Glutamatergic neuron (in vitro differentiated cells): ENCODE results near the gene C11orf21. TPM values are rescaled to one million over a fixed set of nuclear protein-coding genes. Genes with fewer than 3 reads are reported as not detected.

Experiments
- DNase-seq: peaks from one replicate; pipeline ENCODE4 v3.0.0; 2022
- H3K27ac Mint-ChIP-seq: one replicate; pipeline ENCODE4 v1.8.0; 2020; ENCODE audit warnings: mild to moderate bottlenecking, mixed read lengths, inconsistent platforms; ENCODE audit not compliant: unreplicated experiment
- H3K27me3 Mint-ChIP-seq: one replicate; pipeline ENCODE4 v1.8.0; 2020; ENCODE audit warnings: mild to moderate bottlenecking, moderate library complexity, mixed read lengths, inconsistent platforms; ENCODE audit not compliant: unreplicated experiment
- H3K36me3 Mint-ChIP-seq: one replicate; pipeline ENCODE4 v1.8.0; 2020; ENCODE audit warnings: mild to moderate bottlenecking, mixed read lengths, inconsistent platforms; ENCODE audit not compliant: unreplicated experiment
- H3K4me1 Mint-ChIP-seq: one replicate; pipeline ENCODE4 v1.8.0; 2020; ENCODE audit warnings: mild to moderate bottlenecking, low read depth, mixed read lengths, inconsistent platforms; ENCODE audit not compliant: unreplicated experiment
- H3K4me3 Mint-ChIP-seq: one replicate; pipeline ENCODE4 v1.8.0; 2020; ENCODE audit warnings: mild to moderate bottlenecking, mixed read lengths, inconsistent platforms; ENCODE audit not compliant: unreplicated experiment
- H3K9me3 Mint-ChIP-seq: one replicate; pipeline ENCODE4 v1.8.0; 2020; ENCODE audit warnings: mild to moderate bottlenecking, moderate library complexity, mixed read lengths, inconsistent platforms; ENCODE audit not compliant: unreplicated experiment
- total RNA-seq: library from RNA; stranded (reverse); fragmentation: NEBNext Ultra II Directional; extraction: Animal tissue kit (Norgen Biotek cat#: 25700); gene quantifications from one replicate; pipeline ENCODE4 v1.2.1, GENCODE V29; 2021; ENCODE audit not compliant: unreplicated experiment
- TF ChIP-seq, protein P1 (sequence below): fragments of 200-600 bp; sonication (generic); IDR thresholded peaks from one replicate; pipeline ENCODE4 v1.5.0; 2021; ENCODE audit not compliant: partially characterized antibody, unreplicated experiment

Gene C11orf21
- total RNA-seq, 1 donor from 2014 or later, result not detected

DNA sequence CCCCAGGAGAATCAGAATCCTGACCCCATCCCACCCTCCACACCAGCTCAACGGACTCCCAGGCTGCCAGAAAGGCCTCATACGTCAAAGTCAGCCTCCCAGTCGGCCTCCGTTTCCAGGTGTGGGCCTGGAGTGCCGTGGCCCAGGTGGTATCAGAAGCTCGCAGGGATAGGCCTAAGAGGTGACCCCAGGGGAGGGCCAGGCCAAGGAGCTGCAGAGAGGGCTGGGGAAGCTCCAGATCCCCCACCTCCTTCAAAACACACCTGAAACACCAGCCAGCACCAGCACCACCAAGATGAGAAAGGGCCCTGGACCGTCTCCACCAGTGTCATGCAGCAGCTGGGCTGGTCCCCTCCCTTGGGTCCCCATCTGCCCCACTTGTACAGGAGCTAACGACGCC lies 51.7 kb downstream of the C11orf21 start:
- Mint-ChIP-seq H3K36me3 (no peaks in the 10 kb centered on the region), H3K4me3 (no peak overlapping the region), H3K4me1 (peaks cover 9% of the 10 kb centered on the region), H3K27ac (no peak overlapping the region), H3K27me3 (peaks cover 9% of the 10 kb centered on the region), H3K9me3 (peaks cover 6% of the 10 kb centered on the region)
- TF ChIP-seq, protein P1, sequence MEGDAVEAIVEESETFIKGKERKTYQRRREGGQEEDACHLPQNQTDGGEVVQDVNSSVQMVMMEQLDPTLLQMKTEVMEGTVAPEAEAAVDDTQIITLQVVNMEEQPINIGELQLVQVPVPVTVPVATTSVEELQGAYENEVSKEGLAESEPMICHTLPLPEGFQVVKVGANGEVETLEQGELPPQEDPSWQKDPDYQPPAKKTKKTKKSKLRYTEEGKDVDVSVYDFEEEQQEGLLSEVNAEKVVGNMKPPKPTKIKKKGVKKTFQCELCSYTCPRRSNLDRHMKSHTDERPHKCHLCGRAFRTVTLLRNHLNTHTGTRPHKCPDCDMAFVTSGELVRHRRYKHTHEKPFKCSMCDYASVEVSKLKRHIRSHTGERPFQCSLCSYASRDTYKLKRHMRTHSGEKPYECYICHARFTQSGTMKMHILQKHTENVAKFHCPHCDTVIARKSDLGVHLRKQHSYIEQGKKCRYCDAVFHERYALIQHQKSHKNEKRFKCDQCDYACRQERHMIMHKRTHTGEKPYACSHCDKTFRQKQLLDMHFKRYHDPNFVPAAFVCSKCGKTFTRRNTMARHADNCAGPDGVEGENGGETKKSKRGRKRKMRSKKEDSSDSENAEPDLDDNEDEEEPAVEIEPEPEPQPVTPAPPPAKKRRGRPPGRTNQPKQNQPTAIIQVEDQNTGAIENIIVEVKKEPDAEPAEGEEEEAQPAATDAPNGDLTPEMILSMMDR, result no peak
- no peak for DNase-seq

DNA sequence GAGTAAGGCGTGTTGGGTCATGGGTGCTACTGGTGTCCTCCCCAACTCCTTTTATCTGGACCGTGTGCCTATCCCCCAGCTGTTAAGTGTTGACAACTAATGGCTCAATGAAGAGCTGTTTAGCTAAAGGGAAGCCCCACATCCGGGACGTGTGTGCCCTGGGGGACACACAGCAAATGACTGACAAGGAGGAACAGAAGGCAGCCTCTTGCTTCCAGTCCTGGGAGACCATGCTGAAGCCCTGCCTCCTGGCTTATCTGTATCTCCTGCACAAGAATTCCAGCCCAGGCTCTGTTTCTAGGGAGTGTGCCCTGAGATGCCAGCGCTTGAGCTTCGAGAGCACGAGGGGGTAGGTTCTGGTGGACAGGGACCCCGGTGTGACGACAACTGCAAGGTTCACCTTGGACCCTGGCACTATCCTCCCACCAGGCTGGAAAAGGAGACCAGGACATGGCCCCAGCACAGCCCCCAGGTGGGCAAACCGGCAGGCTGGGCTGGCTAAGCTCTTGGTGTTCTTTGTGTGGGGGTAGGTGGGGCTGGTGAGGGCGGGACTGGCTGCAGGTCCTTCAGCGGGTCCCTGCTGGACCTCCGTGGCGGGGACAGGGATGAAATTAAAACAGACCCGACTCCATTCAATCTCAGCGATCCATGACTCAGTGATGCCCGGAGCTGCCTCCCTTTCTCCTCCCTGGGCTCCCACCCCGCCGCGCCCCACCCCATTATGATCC lies 52.4 kb downstream of the C11orf21 start:
- TF ChIP-seq, protein P1, result no peak
- H3K36me3 Mint-ChIP-seq, result no peaks in the 10 kb centered on the region
- peaks cover 9% of the 10 kb centered on the region for H3K4me1 Mint-ChIP-seq
- H3K4me3 Mint-ChIP-seq, result no peak overlapping the region
- H3K27me3 Mint-ChIP-seq, result peaks cover 7% of the 10 kb centered on the region
- H3K9me3 Mint-ChIP-seq, result peaks cover 6% of the 10 kb centered on the region
- no peak for DNase-seq
- no peak overlapping the region for H3K27ac Mint-ChIP-seq

DNA sequence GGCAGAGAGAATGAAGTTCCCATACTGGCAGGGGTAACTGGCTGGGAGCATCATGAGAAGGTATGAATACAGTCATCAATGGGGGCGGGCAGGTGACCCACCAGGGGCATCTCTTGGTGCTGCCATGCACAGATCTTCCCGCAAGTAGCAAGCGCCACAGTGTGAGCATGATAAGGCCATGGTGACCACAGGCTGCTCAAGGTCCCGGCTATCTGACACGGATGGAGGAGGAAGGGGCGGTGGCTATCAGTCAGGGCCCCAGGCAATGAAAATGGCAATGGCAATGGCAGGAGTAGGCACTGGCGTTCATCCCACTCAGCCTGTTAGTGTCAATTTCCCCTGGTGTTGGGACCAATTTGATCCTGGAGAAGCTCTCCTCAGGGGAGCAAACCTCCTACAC lies 53.0 kb downstream of the C11orf21 start:
- no peak overlapping the region for H3K27ac Mint-ChIP-seq
- peaks cover 9% of the 10 kb centered on the region for H3K4me1 Mint-ChIP-seq
- TF ChIP-seq, protein P1, result no peak
- no peaks in the 10 kb centered on the region for H3K36me3 Mint-ChIP-seq
- DNase-seq, result no peak
- peaks cover 6% of the 10 kb centered on the region for H3K9me3 Mint-ChIP-seq
- peaks cover 7% of the 10 kb centered on the region for H3K27me3 Mint-ChIP-seq
- no peak overlapping the region for H3K4me3 Mint-ChIP-seq

DNA sequence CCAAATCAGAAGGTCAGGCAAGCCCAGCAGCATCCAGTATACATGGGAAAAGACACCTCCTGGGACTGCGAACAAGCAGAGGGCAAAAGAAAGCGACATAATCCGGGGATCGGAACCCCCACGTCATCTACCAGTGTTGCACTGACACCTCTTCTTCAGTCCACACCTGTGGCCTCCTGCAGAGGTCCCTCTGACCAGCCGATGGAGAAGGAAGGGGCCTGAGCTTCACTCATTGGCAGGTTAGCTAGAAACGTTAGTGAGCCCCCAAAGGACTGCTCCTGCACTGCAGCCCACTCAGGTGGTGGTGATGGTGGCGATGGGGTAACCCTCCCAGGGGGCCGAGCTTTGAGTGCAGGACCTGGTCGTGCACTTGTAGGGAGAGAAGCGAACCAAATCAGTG lies 53.5 kb downstream of the C11orf21 start:
- peaks cover 9% of the 10 kb centered on the region for H3K4me1 Mint-ChIP-seq
- no peak for DNase-seq
- peaks cover 7% of the 10 kb centered on the region for H3K27me3 Mint-ChIP-seq
- no peak overlapping the region for H3K27ac Mint-ChIP-seq
- H3K9me3 Mint-ChIP-seq, result peaks cover 6% of the 10 kb centered on the region
- H3K36me3 Mint-ChIP-seq, result no peaks in the 10 kb centered on the region
- TF ChIP-seq, protein P1, result no peak
- H3K4me3 Mint-ChIP-seq, result no peak overlapping the region

DNA sequence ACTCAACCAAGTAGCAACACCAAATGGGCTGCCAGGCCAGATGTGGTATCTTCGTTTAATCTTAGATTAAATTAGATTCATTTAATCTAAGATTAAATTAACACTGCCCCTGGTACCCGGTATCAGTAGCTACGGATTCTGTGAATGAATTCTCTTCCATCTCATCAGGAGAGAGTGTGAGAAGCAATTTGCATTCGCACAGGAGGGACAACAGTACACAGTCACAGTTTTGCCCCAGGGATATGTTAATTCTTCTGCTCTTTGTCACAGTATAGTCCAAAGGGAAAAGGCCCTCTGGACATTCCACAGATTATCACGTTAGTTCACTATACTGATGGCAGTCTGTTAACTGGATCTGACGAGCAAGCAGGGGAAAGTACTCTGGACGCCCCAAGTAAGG lies 54.2 kb downstream of the C11orf21 start:
- no peak for DNase-seq
- TF ChIP-seq, protein P1, result no peak
- peaks cover 7% of the 10 kb centered on the region for H3K27me3 Mint-ChIP-seq
- H3K4me3 Mint-ChIP-seq, result no peak overlapping the region
- H3K36me3 Mint-ChIP-seq, result no peaks in the 10 kb centered on the region
- H3K9me3 Mint-ChIP-seq, result peaks cover 6% of the 10 kb centered on the region
- H3K4me1 Mint-ChIP-seq, result peaks cover 9% of the 10 kb centered on the region
- no peak overlapping the region for H3K27ac Mint-ChIP-seq
